Activated CD4-positive, alpha-beta T cell treated with anti-CD3 and anti-CD28 coated beads for 4 hours (primary cell): Measurements from ENCODE around the gene CSAG2.

Experiments
- DNase-seq, 2 donors: peaks; one replicate each; pipeline ENCODE4 v3.0.0-alpha.2; 2020

Gene CSAG2

GRCh38 chrX:152658302-152658701, 50.8 kb downstream of the CSAG2 start:
- no peak for DNase-seq
